HEK293 (cell line): Measurements from ENCODE around the gene KLF4.
"Not testable (repeated sequence)": the region's sequence is repeated elsewhere in the genome, so short reads cannot be mapped to it uniquely, and the experiment has no call there.

Experiments
- CTCF ChIA-PET: fragments of 350-600 bp; formaldehyde crosslinking; extraction: SDS; loops from one replicate; lab custom pipeline; 2021; ENCODE audit warnings: antibody characterized with exemption; lab: Yijun Ruan, JAX
- POLR2A ChIA-PET: fragments of 300-600 bp; formaldehyde crosslinking; extraction: SDS; loops from one replicate; lab custom pipeline; 2020; ENCODE audit warnings: antibody characterized with exemption, inconsistent platforms; lab: Yijun Ruan, JAX
- H3K27ac ChIP-seq: fragments of 200-500 bp; sonication (Bioruptor generic); 2 replicates; pipeline ENCODE4 v1.5.1; 2014; ENCODE audit warnings: low read depth, low read length, control low read depth, inconsistent platforms; ENCODE audit errors: extremely low read depth
- H3K36me3 ChIP-seq, 2 experiments: fragments of 200-500 bp in 1 of 2; sonication (Bioruptor generic) in 1 of 2; 1 replicate in 1 of 2; 2 replicates in 1 of 2; pipeline ENCODE4 v1.5.1; 2014 to 2017; ENCODE audit warnings: inconsistent platforms in 2 of 2, low read length in 2 of 2; ENCODE audit not compliant: control insufficient read depth in 2 of 2, insufficient read depth in 1 of 2
- H3K4me1 ChIP-seq: fragments of 200-500 bp; sonication (Bioruptor generic); 2 replicates; pipeline ENCODE4 v1.5.1; 2014; ENCODE audit warnings: mild to moderate bottlenecking, low read length, inconsistent platforms; ENCODE audit not compliant: control insufficient read depth, insufficient read depth
- H3K4me3 ChIP-seq: 2 replicates; pipeline ENCODE4 v1.5.1; 2011; ENCODE audit warnings: low read depth, mild to moderate bottlenecking, control low read depth, low read length, moderate library complexity
- H3K9me3 ChIP-seq: fragments of 200-500 bp; sonication (Bioruptor generic); 2 replicates; pipeline ENCODE4 v1.5.1; 2014; ENCODE audit warnings: low read depth, low read length, inconsistent platforms; ENCODE audit not compliant: control insufficient read depth, insufficient read depth
- INSM2 ChIP-seq: fragments of 450-650 bp; formaldehyde crosslinking; IDR thresholded peaks from 2 replicates; pipeline ENCODE4 v1.5.1; 2016; ENCODE audit warnings: missing biosample characterization, missing genetic modification characterization
- PRDM4 ChIP-seq: fragments of 450-650 bp; formaldehyde crosslinking; IDR thresholded peaks from 2 replicates; pipeline ENCODE4 v1.5.1; 2017; ENCODE audit warnings: missing biosample characterization, missing genetic modification characterization
- PRDM6 ChIP-seq: fragments of 450-650 bp; formaldehyde crosslinking; IDR thresholded peaks from 2 replicates; pipeline ENCODE4 v1.5.1; 2017; ENCODE audit warnings: missing biosample characterization, missing genetic modification characterization
- ZBTB21 ChIP-seq: fragments of 450-650 bp; formaldehyde crosslinking; IDR thresholded peaks from 2 replicates; pipeline ENCODE4 v1.5.1; 2017; ENCODE audit warnings: missing biosample characterization, missing genetic modification characterization
- ZFHX2 ChIP-seq: fragments of 450-650 bp; formaldehyde crosslinking; conservative IDR thresholded peaks from 2 replicates; pipeline ENCODE4 v1.5.1; 2016; ENCODE audit warnings: missing biosample characterization, missing genetic modification characterization
- ZFP3 ChIP-seq: fragments of 450-650 bp; formaldehyde crosslinking; IDR thresholded peaks from 2 replicates; pipeline ENCODE4 v1.5.1; 2016; ENCODE audit warnings: low read depth, missing biosample characterization, missing genetic modification characterization
- ZIC2 ChIP-seq: fragments of 450-650 bp; formaldehyde crosslinking; IDR thresholded peaks from 2 replicates; pipeline ENCODE4 v1.5.1; 2016; ENCODE audit warnings: missing biosample characterization, missing genetic modification characterization
- ZNF239 ChIP-seq: fragments of 450-650 bp; formaldehyde crosslinking; IDR thresholded peaks from 2 replicates; pipeline ENCODE4 v1.5.1; 2016; ENCODE audit warnings: missing biosample characterization, missing genetic modification characterization
- ZNF292 ChIP-seq: fragments of 450-650 bp; formaldehyde crosslinking; IDR thresholded peaks from 2 replicates; pipeline ENCODE4 v1.5.1; 2016; ENCODE audit warnings: low read depth, missing biosample characterization, missing genetic modification characterization, borderline replicate concordance
- ZNF354C ChIP-seq: fragments of 450-650 bp; formaldehyde crosslinking; IDR thresholded peaks from 2 replicates; pipeline ENCODE4 v1.5.1; 2016; ENCODE audit warnings: missing biosample characterization, missing genetic modification characterization, low read depth, borderline replicate concordance
- ZNF362 ChIP-seq: fragments of 450-650 bp; formaldehyde crosslinking; IDR thresholded peaks from 2 replicates; pipeline ENCODE4 v1.5.1; 2016; ENCODE audit warnings: missing biosample characterization, missing genetic modification characterization
- ZNF514 ChIP-seq: fragments of 450-650 bp; formaldehyde crosslinking; IDR thresholded peaks from 2 replicates; pipeline ENCODE4 v1.5.1; 2016; ENCODE audit warnings: missing biosample characterization, missing genetic modification characterization
- ZNF571 ChIP-seq: fragments of 450-650 bp; formaldehyde crosslinking; IDR thresholded peaks from 2 replicates; pipeline ENCODE4 v1.5.0; 2017; ENCODE audit warnings: missing biosample characterization, missing genetic modification characterization
- ZNF580 ChIP-seq: fragments of 450-650 bp; formaldehyde crosslinking; IDR thresholded peaks from 2 replicates; pipeline ENCODE4 v1.5.1; 2016; ENCODE audit warnings: missing biosample characterization, missing genetic modification characterization
- ZNF585B ChIP-seq: fragments of 450-650 bp; formaldehyde crosslinking; IDR thresholded peaks from 2 replicates; pipeline ENCODE4 v1.5.1; 2016; ENCODE audit warnings: missing biosample characterization, missing genetic modification characterization
- ZNF596 ChIP-seq: fragments of 450-650 bp; IDR thresholded peaks from 2 replicates; pipeline ENCODE4 v1.5.0; 2018; ENCODE audit warnings: missing biosample characterization, mild to moderate bottlenecking, missing genetic modification characterization, moderate library complexity
- ZNF626 ChIP-seq: fragments of 450-650 bp; sonication (Bioruptor Pico); formaldehyde crosslinking; IDR thresholded peaks from 2 replicates; pipeline ENCODE4 v1.5.1; 2018; ENCODE audit warnings: missing biosample characterization, missing genetic modification characterization, inconsistent platforms
- ZNF629 ChIP-seq: fragments of 450-650 bp; formaldehyde crosslinking; IDR thresholded peaks from 2 replicates; pipeline ENCODE4 v1.5.1; 2017; ENCODE audit warnings: missing biosample characterization, missing genetic modification characterization
- ZNF843 ChIP-seq: fragments of 450-650 bp; formaldehyde crosslinking; IDR thresholded peaks from 2 replicates; pipeline ENCODE4 v1.5.1; 2016; ENCODE audit warnings: missing biosample characterization, missing genetic modification characterization

KLF4 gene

GRCh38 chr9:107500421-107501200 lies 11.0 kb upstream of the KLF4 start:
- POLR2A ChIA-PET, H3K36me3 ChIP-seq, H3K9me3 ChIP-seq, H3K4me1 ChIP-seq, H3K27ac ChIP-seq, H3K4me3 ChIP-seq: not testable (repeated sequence)
- CTCF ChIA-PET: interaction anchor here (0.6 to 1.2 kb wide), 2 partner anchors 35 to 1398 kb away, joined by 3 to 4 read pairs; no protein-coding TSS in a partner anchor

- H3K4me3 ChIP-seq: no peak overlapping the region
- no peaks in the 10 kb centered on the region for H3K9me3 ChIP-seq
- ChIA-PET POLR2A (no interaction called here), CTCF (no interaction called here)
- H3K36me3 ChIP-seq: no peaks in the 10 kb centered on the region
- H3K27ac ChIP-seq: no peak overlapping the region
- no peaks in the 10 kb centered on the region for H3K4me1 ChIP-seq
- TF ChIP-seq ZNF239 (no peak), ZNF596 (tag by site-specific recombination) (no peak), ZFHX2 (no peak), ZNF571 (no peak), PRDM6 (tag by site-specific recombination) (no peak), ZNF626 (tag by site-specific recombination) (no peak), ZNF585B (tag by site-specific recombination) (no peak), ZNF354C (tag by site-specific recombination) (no peak), ZNF843 (tag by site-specific recombination) (no peak), ZBTB21 (tag by site-specific recombination) (no peak), ZNF362 (tag by site-specific recombination) (no peak), ZNF629 (no peak), ZIC2 (tag by site-specific recombination) (no peak), ZFP3 (tag by site-specific recombination) (no peak), ZNF514 (tag by site-specific recombination) (no peak), ZNF292 (tag by site-specific recombination) (no peak), INSM2 (tag by site-specific recombination) (no peak), ZNF580 (no peak), PRDM4 (no peak)
These were observed 7.4 kb upstream of the KLF4 start for GRCh38 chr9:107496976-107497375.
